Endothelial cell of umbilical vein (primary cell): Measurements from ENCODE around the gene PACS1. TPM values are rescaled to one million over a fixed set of nuclear protein-coding genes. Genes with fewer than 3 reads are reported as not detected.

Source experiments
- BruUV-seq: library from RNA; stranded (reverse); fragments of 400-500 nt; replicated peaks from 2 replicates; lab custom pipeline; 2021; lab: Mats Ljungman, UMichigan
- CTCF ChIA-PET: fragments of 300-600, 350-600 bp; sonication (Branson Sonifier 250); formaldehyde crosslinking; loops from one replicate; lab custom pipeline; 2021; ENCODE audit warnings: antibody characterized with exemption, inconsistent platforms; lab: Charles Lee
- POLR2A ChIA-PET: fragments of 300-600, 350-600 bp; sonication (Branson Sonifier 250); formaldehyde crosslinking; loops from one replicate; lab custom pipeline; 2021; ENCODE audit warnings: antibody characterized with exemption, inconsistent platforms; lab: Charles Lee
- DNase-seq: peaks from one replicate; pipeline ENCODE4 v3.0.0-alpha.2; 2011; ENCODE audit warnings: low read depth, low spot score
- FAIRE-seq: peaks from 2 replicates; lab custom pipeline; 2011; peaks lifted over from hg19 to GRCh38; lab: Jason Lieb, UNC
- H2AFZ ChIP-seq: 2 replicates; pipeline ENCODE4 v1.6.0; 2012; ENCODE audit warnings: low read depth, low read length, control low read depth, inconsistent platforms
- H3K27ac ChIP-seq: 2 replicates; pipeline ENCODE4 v1.5.1; 2011; ENCODE audit warnings: low read depth, mild to moderate bottlenecking, control low read depth, low read length, moderate library complexity; ENCODE audit not compliant: insufficient read depth
- H3K27me3 ChIP-seq, 2 experiments: 2 replicates each; pipeline versions ENCODE4 v1.6.0 to v1.6.1; 2011; ENCODE audit warnings: low read length in 2 of 2, mixed read lengths in 1 of 2; ENCODE audit not compliant: control insufficient read depth in 2 of 2, insufficient read depth in 2 of 2
- H3K36me3 ChIP-seq, 2 experiments: 2 replicates in 1 of 2; 3 replicates in 1 of 2; pipeline ENCODE4 v1.5.1; 2011; ENCODE audit warnings: low read length in 2 of 2, mild to moderate bottlenecking in 1 of 2, moderate library complexity in 1 of 2; ENCODE audit not compliant: control insufficient read depth in 2 of 2, insufficient read depth in 2 of 2; ENCODE audit errors: extremely low read depth in 1 of 2
- H3K4me1 ChIP-seq: 3 replicates; pipeline ENCODE4 v1.5.1; 2011; ENCODE audit warnings: mild to moderate bottlenecking, low read length; ENCODE audit not compliant: control insufficient read depth, insufficient read depth; ENCODE audit errors: extremely low read depth
- H3K4me2 ChIP-seq: 2 replicates; pipeline ENCODE4 v1.6.1; 2011; ENCODE audit warnings: low read length, control low read depth, mixed read lengths; ENCODE audit not compliant: insufficient read depth
- H3K4me3 ChIP-seq, 3 experiments: fragments of 200-600 bp in 1 of 3; sonication (generic), shearing (Covaris generic) in 1 of 3; replicated peaks in 1 of 3; 2 replicates each; pipeline ENCODE4 v1.5.1; 2011 to 2016; ENCODE audit warnings: control low read depth in 3 of 3, low read length in 3 of 3, mild to moderate bottlenecking in 2 of 3, inconsistent platforms in 1 of 3, low read depth in 1 of 3, moderate library complexity in 1 of 3; ENCODE audit not compliant: insufficient read depth in 1 of 3
- H3K79me2 ChIP-seq: 2 replicates; pipeline ENCODE4 v1.6.0; 2012; ENCODE audit warnings: low read length, inconsistent platforms; ENCODE audit not compliant: control insufficient read depth, insufficient read depth
- H3K9ac ChIP-seq: replicated peaks from 2 replicates; pipeline ENCODE3; 2011; ENCODE audit warnings: low read length, control low read depth; ENCODE audit not compliant: insufficient read depth; ENCODE audit errors: extremely low read depth
- H3K9me1 ChIP-seq: replicated peaks from 3 replicates; pipeline ENCODE4 v1.6.0; 2011; ENCODE audit warnings: mild to moderate bottlenecking, low read length; ENCODE audit not compliant: control insufficient read depth, insufficient read depth; ENCODE audit errors: extremely low read depth
- H3K9me3 ChIP-seq: replicated peaks from 2 replicates; pipeline ENCODE4 v1.5.1; 2012; ENCODE audit warnings: low read length, inconsistent platforms; ENCODE audit not compliant: control insufficient read depth, insufficient read depth
- H4K20me1 ChIP-seq: replicated peaks from 2 replicates; pipeline ENCODE3; 2011; ENCODE audit warnings: mild to moderate bottlenecking, low read length; ENCODE audit not compliant: control insufficient read depth, insufficient read depth; ENCODE audit errors: extremely low read depth
- EZH2 ChIP-seq: IDR thresholded peaks from 2 replicates; pipeline ENCODE4 v1.6.1; 2012; ENCODE audit warnings: borderline replicate concordance, low read depth, mild to moderate bottlenecking, moderate library complexity, low read length, inconsistent platforms; ENCODE audit not compliant: severe bottlenecking
- FOS ChIP-seq: IDR thresholded peaks from 2 replicates; pipeline ENCODE4 v1.6.1; 2011; ENCODE audit warnings: mild to moderate bottlenecking, low read length, moderate library complexity, borderline replicate concordance; ENCODE audit not compliant: insufficient read depth
- GATA2 ChIP-seq: IDR thresholded peaks from 2 replicates; pipeline ENCODE4 v1.7.0; 2011; ENCODE audit warnings: low read depth, mild to moderate bottlenecking, moderate library complexity, mixed read lengths, low read length; ENCODE audit not compliant: insufficient read length, insufficient read depth
- JUN ChIP-seq: IDR thresholded peaks from 2 replicates; pipeline ENCODE4 v1.6.1; 2011; ENCODE audit warnings: borderline replicate concordance, low read depth; ENCODE audit not compliant: insufficient read length, insufficient read depth
- MYC ChIP-seq: IDR thresholded peaks from one replicate; pipeline ENCODE4 v1.6.1; 2011; ENCODE audit warnings: mild to moderate bottlenecking, low read depth, low read length
- POLR2A ChIP-seq: IDR thresholded peaks from 2 replicates; pipeline ENCODE4 v1.6.1; 2012; ENCODE audit warnings: low read depth, mild to moderate bottlenecking, control low read depth, low read length
- POLR2AphosphoS5 ChIP-seq: IDR thresholded peaks from 2 replicates; pipeline ENCODE4 v1.6.1; 2012; ENCODE audit warnings: low read depth, mild to moderate bottlenecking, control low read depth, low read length, moderate library complexity; ENCODE audit not compliant: insufficient read depth
- dilution Hi-C: fragments of 300-500 bp; cut with MboI; formaldehyde crosslinking; loops from one replicate; pipeline ENCODE4 v1.15.0; 2019; ENCODE audit warnings: low sequenced_read_pairs; ENCODE audit not compliant: extremely low pct_ligation_motif_present
- intact Hi-C: fragments of 100-400 bp; cut with micrococcal nuclease; formaldehyde crosslinking; loops from one replicate; pipeline ENCODE4 v1.10.0; 2022
- polyA plus RNA-seq, 4 experiments: library from polyadenylated mRNA; depleted of rRNA in 3 of 4; stranded (reverse) in 3 of 4; unstranded in 1 of 4; fragments of >200 nt; gene quantifications; 2 replicates each; pipeline versions ENCODE4 v1.2.1 to v1.2.3, GENCODE V29; 2011 to 2012; ENCODE audit warnings: missing spikeins in 1 of 4
- total RNA-seq: library from RNA; stranded (reverse); gene quantifications from 2 replicates; pipeline ENCODE4 v1.2.3, GENCODE V29; 2021
- TF ChIP-seq, protein P1 (sequence below): IDR thresholded peaks from 2 replicates; pipeline ENCODE4 v1.6.1; 2011; ENCODE audit not compliant: insufficient read depth, insufficient read length
- TF ChIP-seq, protein P2 (sequence below), 2 donors: IDR thresholded peaks; 1 replicate in 1 of 2; 2 replicates in 1 of 2; pipeline ENCODE4 v1.5.1; 2011; ENCODE audit warnings: low read length in 2 of 2, mild to moderate bottlenecking in 2 of 2, moderate library complexity in 2 of 2, control low read depth in 1 of 2, inconsistent platforms in 1 of 2, low read depth in 1 of 2; ENCODE audit not compliant: insufficient read depth in 1 of 2; ENCODE audit errors: extremely low read depth in 1 of 2

The PACS1 gene
- total and polyA plus RNA-seq, 2 donors (not counting 3 experiments of a cell fraction or from before 2014, with no cell fraction given), result 26.4 to 64.4 TPM

DNA sequence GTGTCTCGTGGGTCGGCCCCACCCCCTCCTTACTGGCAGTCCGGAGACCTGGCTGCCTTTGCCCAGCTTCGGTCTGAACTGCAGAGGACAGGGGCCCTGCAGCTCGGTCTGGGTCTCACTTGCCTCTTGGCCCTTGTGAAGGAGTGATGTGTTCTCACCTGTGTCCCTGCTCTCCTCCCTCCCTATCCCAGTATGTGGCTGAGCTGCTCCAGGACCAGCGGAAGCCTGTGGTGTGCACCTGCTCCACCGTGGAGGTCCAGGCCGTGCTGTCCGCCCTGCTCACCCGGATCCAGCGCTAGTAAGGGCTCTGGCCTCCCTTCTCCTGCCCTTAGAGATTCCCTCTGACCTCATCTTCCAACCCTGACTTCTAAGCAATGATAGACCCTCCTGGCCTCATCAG is 162.7 kb downstream of the PACS1 start:
- Histone ChIP-seq H3K9me1 (no peaks in the 10 kb centered on the region), H3K4me3 (no peak overlapping the region), H4K20me1 (no peaks in the 10 kb centered on the region), H3K4me1 (no peaks in the 10 kb centered on the region), H2AFZ (no peak overlapping the region), H3K9ac (no peak overlapping the region), H3K27ac (no peak overlapping the region), H3K9me3 (no peaks in the 10 kb centered on the region), H3K27me3 (no peaks in the 10 kb centered on the region), H3K36me3 (peaks cover 0 to 53% of the 10 kb centered on the region in 2 experiments), H3K79me2 (no peaks in the 10 kb centered on the region), H3K4me2 (no peak overlapping the region)
- FAIRE-seq, result no peak
- no TSS peak for BruUV-seq
- ChIA-PET POLR2A (no interaction called here), CTCF (interaction anchor here (1.7 to 4.5 kb wide), 2 partner anchors 10 kb away, joined by 5 to 25 read pairs; no protein-coding TSS in a partner anchor)
- TF ChIP-seq POLR2A (no peak), FOS (no peak), POLR2AphosphoS5 (no peak), GATA2 (no peak), MYC (no peak), JUN (no peak), EZH2 (no peak)
- TF ChIP-seq, protein P1, sequence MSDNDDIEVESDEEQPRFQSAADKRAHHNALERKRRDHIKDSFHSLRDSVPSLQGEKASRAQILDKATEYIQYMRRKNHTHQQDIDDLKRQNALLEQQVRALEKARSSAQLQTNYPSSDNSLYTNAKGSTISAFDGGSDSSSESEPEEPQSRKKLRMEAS, result no peak
- TF ChIP-seq, protein P2, sequence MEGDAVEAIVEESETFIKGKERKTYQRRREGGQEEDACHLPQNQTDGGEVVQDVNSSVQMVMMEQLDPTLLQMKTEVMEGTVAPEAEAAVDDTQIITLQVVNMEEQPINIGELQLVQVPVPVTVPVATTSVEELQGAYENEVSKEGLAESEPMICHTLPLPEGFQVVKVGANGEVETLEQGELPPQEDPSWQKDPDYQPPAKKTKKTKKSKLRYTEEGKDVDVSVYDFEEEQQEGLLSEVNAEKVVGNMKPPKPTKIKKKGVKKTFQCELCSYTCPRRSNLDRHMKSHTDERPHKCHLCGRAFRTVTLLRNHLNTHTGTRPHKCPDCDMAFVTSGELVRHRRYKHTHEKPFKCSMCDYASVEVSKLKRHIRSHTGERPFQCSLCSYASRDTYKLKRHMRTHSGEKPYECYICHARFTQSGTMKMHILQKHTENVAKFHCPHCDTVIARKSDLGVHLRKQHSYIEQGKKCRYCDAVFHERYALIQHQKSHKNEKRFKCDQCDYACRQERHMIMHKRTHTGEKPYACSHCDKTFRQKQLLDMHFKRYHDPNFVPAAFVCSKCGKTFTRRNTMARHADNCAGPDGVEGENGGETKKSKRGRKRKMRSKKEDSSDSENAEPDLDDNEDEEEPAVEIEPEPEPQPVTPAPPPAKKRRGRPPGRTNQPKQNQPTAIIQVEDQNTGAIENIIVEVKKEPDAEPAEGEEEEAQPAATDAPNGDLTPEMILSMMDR (IDR thresholded peaks at IDR 0.05; ENCODE audit: extremely low read depth in 1 of 2, insufficient read depth in 1 of 2, low read depth in 1 of 2, low read length in 2 of 2), result no peak
- intact Hi-C loops, result no loop called here
- no peak for DNase-seq
- dilution Hi-C loops, result no loop called here
